Measurements from ENCODE around the gene UQCR10.
A peak's percentile ranks its signal among the peaks of the same experiment; 100 is the strongest.

UQCR10 gene

DNA sequence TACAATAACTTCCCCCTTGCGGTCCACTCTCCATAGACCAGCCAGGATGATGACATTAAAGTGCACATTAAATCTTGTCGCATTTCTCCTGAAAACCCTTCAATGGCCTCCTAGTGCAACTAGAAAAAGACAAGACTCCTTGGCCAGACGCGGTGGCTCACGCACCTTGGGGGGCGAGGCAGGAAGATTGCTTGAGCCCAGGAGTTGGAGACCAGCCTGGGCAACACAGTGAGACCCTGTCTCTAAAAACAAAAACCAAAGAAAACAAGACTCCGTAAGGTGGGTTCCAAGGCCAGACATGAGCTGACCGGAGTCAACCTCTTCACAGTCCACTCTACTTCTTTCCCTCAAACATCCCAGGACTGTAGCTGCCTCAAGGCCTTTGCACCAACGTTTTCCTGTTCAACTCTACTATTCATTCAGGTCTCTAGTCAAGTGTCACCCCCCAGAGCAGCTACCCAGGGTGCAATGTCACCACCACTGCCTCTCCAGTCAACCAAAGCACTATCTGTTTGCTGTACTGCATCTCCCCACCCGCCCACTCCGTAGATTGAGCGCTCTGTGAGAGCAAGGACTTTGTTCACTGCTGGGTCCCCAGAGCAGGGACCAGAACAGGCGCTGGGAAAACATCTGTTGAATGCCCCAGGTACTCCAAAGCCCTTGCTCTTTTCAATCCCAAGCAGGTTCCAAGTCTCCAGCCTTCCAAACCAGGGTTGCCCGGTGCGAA is 1.1 kb upstream of the UQCR10 start:
- no peak for FAIRE-seq

DNA sequence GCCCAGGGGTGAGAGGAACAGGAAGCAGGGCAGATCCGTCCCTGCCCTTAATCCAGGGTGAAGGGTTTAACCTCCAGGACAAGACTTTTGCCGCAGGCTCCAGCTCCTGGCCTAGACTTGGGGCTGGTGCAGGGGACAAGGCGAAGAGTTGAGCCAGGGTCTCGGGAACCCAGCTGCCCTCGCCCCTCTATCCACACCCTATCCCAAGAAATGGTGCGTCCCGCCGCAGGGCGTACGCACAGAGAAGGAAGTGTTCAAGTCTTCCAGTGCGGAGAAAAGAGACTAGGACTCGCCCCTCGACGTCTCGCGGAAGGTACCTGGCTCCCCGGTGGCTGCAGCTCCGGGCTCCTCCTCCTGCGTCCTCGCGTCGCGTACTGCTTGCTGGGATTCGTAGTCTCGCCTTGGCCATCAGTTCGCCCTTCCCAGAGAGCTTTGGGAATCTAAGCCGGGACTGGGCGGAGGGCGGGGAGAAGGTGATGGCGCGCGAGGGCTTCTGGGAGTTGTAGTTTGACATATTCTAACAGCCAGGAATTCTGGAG is 468 bp upstream of the UQCR10 start, which contains the start of gene ZMAT5:
Gene ZMAT5 (minus strand): TSS at position 376 of the 539 bp plus-strand sequence. CDS start 18,463 bp downstream, outside the sequence.
- peak; percentile 97 for FAIRE-seq

DNA sequence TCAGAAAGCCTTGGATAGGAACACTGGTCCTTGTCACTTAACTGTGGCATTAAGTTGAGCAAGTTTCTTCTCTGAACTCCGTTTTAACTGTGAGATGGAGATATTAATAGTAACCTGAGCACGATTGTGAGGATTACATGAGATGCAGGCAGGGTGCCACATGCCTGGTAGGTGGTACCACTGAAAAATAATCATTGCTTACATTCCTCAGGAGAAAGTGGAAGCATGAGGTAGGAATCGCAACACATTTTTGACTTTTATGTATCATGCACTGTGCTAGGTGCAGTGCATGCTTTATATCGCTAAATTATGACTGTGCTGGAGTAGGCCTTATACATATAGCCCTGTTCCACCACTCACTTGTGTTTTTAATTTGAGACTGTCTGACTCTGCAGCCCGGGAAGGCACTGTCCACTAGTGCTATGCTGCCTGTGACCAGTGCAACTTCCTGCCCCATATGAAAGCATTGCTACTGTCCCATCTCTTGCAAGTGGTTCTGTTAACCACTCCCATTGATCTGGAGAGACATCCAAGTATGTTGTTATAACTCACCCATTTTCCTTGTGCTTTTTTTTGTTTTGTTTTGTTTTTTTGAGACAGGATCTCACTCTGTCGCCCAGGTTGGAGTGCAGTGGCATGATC is 1.0 kb downstream of the UQCR10 start:
- FAIRE-seq = no peak

DNA sequence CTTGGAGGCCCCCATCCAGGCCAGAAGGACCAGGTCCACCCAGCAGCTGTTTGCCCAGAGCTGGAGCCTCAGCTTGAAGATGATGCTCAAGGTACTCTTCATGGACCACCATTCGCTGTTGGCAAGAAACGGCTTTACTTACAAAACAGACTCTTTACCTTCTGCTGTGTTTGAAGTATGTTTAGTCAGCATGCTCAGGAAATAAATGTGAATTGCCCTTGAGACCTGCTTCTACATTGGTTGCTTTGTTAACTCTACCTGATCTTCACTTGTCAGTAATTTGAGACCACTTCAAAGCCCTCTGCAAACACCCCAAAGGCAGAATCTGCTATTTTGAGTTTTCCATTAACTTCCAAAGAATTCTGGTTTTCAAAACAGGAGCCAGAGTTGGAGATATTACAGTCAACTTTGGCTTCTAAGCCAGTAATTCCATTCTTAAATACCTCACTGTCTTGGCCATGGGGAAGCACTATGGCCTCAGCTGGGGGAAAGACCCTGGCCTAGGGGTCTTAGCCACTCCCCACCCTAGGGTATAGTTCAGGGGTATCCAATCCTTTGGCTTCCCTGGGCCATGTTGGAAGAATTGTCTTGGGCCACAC is 2.7 kb downstream of the UQCR10 start:
- no peak for FAIRE-seq

DNA sequence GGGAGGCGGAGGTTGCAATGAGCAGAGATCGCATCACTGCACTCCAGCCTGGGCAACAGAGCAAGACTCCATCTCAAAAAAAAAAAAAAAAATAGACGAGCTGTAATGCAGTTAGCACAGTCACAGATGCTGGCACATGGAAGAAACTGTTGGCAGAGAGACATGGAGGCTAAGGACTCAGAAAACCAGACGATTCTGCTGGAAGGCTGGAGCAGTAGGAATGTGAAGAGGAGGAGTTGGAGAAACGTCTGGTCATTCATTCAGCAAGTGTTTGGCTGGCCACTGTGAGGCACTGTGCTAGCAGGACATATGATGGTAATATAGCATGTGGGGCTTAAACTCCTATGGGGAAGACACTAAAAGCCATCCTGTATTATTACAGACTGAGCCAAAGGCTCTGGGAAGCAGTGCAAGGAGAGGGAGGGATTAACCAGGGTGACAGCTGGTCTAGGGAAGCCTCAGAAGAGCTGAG is 5.0 kb downstream of the UQCR10 start:
- FAIRE-seq = no peak

DNA sequence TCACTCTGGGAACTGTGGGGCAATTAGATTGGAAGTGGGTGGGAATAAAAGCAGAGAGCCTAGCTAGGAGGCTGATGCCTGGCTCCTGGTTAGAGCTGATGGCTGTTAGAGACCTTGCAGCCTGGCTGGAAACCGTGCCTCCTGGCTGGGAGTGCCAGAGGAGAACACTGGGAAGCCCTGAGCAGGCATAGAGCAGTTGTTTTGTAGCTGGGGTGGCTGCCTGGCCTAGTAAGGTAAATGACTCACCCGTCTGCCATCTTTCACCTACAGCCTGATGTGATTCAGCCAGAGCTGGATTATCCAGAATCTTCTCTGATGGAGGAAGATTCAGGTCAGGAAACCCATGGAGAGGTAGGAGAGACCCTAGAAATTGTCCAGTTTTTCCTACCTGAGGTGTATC is 6.1 kb downstream of the UQCR10 start:
- no peak for FAIRE-seq

DNA sequence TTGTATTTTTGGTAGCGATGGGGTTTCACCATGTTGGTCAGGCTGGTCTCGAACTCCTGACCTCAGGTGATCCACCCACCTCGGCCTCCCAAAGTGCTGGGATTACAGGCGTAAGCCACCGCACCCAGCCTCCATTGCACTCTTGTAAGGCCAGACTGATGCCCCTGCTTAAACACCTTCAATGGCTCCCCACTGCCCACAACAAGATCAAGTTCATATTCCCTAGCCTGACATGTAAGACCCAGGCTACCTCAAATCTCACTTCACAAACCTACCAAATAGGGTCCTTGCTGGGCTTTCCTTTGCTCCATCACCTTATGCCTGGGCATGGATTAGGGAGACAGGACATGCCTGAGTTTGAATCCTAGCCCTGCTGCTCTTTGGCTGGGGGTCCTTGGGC is 13.1 kb downstream of the UQCR10 start:
- no peak for FAIRE-seq

DNA sequence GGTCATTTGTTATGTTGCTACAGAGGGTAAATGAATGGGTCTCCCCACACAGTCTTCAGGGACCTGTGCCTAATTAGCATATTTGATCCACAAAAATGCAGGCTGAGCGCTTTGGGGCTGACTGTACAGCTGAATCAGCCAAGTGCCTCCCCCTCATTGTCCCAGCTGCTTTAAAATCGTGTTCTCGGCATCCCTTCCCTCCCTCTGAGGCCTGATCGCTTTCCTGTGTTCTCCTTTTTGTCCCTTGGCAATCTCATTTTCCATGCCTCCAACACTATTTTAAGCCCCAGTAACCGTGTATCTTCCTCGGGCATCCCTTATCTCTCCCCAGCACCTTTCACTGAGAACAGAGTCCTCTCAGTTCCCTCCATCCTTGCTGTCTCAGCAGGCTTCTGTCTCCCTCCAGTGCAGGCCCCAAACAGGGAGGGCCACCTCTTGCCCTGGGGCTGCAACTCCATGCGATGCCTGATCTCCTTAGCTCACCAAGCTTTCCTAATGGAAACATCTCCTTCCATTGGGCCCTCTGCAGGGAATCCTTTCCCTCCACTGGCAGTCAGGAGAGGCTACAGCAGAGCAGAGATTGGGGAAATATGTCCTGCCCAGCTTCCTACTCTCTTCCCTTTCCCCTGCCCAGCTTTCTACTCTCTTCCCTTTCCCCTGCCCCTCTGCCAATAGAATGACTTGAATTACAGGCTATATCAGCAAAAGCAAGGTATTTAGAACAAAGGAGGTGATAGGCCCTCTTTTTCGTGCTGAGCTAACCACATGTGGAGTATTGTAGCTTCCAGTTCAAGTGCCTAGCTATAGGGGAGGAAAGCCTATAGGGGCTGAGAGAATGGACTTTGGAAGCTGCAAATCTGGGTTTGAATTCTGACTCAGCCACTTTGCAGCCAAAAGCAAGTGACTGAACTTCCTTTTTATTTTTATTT is 13.8 kb downstream of the UQCR10 start:
- FAIRE-seq = no peak

DNA sequence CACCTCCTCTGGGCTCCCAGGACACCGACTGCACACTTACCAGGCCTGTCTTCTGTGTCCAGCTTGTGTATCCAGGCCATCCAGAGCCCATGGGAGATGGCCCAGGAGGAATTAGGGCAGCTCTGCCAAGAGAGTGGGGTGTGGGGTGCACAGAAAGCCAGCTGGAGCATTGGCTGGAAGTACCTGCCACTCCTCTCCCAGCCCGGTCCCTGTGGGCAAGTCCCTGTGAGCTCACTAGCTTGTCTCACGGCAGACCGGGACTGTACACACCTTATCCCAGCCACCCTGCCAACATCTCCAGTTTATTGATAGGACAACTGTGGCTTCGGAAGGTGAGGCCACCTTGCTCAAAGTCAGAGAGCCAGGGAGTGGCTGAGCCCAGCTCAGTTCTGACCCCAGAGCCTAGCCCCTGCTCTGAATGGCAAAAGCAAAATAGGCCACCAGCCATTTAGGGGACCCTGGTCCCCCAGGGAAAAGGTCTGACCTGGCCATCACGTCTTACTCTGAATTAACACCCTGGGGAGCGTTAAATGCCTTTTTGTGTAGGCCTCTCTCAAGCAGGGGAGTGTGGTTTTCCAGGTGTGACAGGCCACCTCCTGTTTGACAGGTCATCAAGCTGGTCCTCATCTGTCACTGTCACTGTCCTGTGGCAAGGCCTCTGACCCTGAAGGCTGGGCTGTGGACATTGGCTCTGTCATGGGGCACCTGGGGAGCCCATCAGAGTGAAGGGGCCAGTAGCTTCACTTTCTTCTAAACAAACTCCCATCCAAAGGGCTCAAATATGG is 15.1 kb downstream of the UQCR10 start:
- no peak for FAIRE-seq

DNA sequence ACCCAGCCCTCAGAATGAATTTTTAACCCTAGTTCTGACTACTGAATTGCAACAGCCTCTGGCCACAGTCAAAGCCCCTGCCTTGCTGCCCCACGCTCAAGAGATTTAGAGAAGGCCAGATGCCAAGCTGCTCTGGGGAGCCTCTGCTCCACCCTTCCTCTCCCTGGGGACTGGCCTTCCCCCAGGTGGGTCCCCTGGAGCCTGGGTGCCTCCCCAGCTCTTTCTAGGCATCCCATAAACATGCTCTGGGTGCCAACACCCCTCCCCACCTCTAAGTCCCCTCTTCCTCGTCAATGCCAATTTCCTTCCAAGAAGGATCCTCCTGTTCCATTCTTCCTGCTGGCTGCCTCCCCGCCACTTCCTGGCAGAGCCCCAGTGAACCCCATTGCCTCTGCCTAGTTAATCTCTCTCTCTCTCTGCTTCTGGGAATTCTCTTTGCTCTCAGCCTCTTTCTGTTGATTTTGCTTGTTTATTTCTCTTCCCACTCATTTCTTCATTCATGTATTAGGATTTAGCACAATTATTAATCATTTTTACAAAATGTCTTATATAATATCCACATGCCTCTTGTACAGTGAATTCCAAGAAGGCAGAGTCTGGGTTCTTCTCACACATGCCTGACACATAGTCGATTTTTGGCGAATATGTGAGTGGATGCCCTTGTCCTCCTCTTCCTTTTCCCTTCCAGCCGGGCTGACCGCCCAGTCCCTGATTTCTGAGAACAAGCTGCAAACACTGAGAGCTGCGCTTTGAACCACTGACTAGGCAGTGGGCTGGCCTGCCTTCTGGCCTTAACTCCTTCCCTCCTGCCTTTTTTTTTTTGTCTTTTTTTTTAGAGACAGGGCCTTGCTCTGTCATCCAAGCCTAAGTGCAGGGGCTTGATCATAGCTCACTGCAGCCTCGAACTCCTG is 17.5 kb downstream of the UQCR10 start:
- FAIRE-seq = no peak

DNA sequence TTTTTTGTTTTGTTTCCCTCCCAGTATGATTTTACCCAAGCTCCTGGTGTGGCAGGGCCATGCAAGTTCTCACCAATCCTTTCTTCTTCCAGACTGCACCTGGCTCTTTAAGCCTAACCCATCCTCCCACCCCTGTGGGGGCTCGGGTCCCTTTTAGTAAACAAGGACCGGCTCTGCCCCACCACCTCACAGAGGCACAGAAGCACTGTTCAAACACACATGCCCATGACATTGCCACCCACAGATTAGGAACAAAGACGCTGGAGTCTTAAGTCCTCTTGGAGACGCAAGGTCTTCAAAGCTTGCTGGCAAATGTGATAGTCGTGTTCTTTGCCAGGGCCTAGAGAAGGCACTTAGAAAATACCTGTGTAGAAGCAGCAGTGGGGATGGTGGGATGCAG is 18.9 kb downstream of the UQCR10 start:
- no peak for FAIRE-seq

DNA sequence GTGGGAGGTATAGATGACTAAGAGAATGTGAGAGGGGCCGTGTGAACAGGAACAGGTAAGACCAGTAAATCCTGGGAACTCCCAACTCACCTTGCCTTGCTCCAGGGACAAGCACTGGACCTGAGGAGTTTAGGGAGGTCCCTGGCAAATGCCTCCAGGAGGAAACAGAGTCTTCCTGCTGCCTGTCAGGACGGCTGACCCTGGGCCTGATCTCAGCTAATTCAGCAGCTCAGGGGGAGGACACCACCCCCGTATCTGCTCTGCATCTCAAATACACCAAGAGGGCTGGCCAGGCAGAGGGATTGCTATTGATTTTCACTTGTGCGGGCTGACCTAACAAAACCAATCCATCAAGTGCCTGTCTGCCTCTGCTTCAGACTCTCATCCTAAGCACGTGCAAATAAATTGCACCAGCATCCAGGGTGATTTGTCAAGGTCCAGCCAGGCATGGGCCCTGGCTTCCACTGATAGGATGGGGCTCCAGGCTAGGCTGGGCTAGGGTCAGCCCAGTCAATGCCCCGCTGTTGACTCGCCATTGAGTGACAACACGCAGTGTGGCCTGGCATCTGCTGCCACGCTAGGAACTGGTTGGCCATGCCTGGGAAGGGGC is 20.3 kb downstream of the UQCR10 start:
- FAIRE-seq = no peak

DNA sequence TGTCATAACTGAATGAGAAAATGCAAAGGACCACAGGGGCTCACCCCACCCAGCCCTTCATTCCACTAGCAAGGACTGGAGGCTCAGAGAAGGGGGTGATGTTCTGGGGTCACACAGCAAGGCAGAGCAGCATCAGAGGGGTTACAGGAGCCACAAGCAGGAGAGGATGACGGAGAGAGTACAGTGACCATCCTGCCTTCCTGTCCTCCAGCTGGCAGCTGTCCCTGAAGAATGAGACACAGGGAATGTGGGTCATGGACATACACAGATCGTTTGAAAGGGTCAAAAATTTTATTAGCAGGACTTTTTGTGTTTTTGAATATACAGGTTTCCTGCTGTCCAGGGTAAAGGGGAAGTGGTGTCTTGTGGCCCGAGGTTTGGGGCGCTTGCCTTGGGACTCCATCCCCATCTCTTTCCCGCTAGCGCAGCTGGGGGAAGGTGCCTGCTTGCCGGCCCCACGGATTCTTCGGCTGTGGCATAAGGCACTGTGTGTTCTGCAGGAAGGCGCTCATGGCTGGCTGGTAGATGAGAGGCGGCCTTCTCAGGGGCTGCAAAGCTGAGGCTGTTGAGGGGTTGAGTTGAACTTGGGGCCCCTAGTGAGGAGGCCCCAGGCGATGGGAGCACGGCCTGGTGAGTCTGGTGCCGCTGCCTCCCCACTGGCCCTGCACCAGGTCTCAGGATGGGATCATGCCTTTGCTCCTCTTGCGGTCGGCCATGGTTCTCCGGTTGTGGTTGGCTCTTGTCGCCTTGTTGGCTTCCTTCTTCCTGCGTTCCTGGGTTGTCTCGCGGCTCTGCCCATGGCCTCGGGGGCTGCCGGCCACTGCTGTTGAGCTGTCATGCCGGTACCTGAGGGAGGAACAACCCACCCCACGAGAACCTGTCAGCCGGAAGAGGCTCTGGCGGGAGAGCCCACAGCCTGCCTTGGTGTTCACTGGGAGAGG is 21.4 kb downstream of the UQCR10 start:
- FAIRE-seq = no peak

DNA sequence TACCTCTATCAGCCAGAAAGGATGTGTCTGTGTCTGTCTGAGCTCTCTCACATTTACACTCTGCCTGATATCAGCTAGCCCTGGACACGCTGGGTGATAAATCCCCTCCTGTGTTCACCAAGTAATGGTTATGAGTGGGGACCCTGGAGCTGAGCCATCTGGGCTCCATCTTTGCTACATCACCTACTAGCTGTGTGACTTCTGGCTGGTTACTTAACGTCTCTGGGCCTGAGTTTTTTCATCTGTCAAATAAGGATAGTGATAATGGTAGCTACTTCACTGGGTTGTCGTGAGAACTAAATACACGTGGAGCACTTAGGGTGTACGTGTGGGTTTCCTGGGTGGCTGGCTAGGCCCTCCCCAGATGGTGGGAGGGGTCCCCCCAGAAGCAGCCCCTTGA is 22.9 kb downstream of the UQCR10 start:
- FAIRE-seq = no peak

DNA sequence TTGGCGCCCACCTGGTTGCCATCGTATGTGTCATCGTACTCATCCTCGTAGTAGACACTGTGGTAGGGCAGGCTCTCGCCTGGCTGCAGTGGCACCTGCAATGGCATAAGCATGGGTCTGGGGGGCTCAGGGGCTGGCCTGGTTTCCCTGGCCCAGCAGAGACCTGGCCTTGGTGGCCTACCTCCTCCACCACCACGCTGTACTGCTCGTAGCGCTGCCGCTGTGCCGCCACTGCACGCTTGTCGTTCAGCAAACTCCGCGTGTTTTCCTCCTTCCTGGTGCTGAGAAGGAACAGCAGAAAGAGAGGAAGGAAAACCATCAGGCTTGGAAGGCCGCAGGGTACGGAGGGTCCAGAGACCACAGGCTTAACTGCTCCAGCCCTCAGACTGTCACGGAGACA is 26.2 kb downstream of the UQCR10 start:
- FAIRE-seq = no peak

DNA sequence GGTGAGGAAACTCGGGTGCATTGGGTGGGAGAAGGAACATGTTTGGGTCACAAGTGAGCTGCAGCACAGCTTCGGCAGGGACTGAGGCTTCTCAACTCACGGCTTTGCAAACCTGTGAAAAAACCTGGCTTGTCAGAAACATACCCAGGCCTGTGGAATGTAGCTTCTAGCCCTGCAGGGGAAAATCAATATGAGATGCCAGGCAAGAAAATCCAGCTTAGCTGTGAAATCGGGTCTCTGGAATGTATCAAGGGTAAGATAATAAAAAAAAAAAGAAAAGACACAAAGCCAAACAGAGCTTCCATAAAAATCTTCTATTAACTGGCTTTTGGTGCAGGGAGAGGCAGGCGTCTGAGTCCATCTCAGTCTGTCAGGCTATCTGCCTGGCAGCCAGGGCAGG is 28.5 kb downstream of the UQCR10 start:
- no peak for FAIRE-seq

DNA sequence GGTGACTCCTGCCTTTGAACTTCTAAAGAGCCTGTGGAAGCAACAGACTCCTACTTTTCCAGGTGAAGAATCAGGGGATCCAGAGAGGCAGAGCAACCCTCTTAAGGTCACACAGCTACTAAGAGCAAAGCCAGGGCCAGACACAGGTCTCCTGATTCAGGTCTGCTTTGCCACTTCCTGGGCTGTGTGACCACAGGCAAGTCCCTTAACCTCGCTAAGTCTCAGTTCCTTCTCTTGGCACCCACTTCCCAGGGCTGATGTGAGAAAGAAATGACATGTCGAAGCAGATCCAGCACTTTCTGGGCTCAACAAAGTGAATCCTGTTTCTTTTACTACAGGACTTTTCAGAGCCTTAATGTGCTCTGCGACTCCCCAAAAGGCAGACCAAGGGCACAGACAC is 30.2 kb downstream of the UQCR10 start:
- no peak for FAIRE-seq

DNA sequence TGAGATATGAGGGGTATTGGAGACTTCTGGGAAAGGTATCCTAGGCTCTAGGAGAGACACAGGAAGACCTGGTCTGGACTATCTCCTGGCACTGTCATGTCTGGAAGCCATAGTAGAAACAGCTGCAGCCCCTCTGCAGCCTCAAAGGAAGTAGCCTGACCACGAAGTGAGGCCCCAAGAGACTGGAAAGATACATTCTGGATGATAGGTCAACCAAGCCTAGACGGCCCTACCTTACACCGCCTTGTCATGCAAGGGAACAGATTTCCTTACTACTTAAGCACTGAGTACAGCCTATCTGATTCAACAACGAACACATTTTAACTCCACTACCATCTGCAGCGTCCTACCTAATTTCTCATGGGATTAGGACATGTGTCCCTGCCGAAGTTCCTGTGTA is 31.1 kb downstream of the UQCR10 start:
- FAIRE-seq = no peak

DNA sequence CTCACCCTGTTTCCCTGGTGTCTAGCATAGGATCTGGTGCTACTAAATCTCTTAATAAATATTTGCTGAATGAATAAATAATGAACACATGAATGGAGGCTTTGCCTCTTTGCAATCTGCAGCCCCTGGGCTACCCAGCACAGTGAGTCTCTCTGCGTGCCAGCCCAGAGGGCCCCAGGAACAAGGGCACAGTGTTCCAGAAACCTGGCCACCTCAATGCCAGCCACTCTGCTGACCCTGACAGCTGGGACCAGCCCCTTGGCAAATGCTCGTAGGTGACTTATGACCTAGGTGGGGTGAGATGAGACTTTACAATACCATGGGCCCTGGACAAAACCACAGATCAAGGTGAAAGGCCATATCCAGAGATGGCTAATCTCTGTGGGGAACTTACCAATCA is 31.6 kb downstream of the UQCR10 start:
- no peak for FAIRE-seq

Data from A204.1 (cell line).